ENCODE results near the gene PNMA1.

Gene PNMA1

DNA sequence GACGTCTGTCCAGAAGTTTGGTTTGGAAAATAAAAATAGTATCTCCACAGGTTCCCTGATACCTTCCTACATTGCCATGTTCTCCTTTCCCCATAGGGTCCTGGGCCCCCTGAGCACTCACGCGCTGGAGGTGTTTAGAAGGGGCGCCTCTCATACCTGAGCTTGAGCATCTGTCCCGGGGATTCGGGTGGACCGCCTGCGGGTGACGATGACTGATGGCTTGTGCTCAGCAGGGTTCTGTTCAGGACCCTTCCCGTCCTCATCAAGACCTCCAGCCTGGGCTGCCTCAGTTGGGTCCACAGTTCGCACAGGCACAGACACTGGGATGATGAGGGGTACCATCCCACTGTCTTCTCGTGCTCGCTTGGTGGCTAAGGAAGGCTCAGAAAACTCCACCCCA is 22.7 kb upstream of the PNMA1 start:
- no peak for DNase-seq

DNA sequence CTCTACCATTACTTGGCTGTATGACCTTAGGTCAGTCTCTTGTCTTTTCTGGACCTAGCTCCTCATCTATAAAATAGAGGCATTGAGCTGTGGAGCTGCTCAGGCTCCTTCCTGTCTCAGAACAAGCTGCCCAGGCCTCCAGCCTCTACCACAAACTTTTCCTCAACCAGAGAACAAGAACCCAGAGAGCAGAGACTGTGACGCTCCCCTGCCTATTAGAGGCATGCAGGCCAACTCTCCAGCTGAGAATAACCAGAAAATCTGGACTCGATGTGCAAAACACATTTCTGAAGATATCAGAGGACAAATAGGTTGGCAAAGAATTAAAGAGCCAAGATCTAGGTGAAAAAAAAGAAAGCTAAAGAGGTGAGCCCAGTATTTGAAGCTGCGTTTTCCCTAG is 17.8 kb upstream of the PNMA1 start:
- no peak for DNase-seq

DNA sequence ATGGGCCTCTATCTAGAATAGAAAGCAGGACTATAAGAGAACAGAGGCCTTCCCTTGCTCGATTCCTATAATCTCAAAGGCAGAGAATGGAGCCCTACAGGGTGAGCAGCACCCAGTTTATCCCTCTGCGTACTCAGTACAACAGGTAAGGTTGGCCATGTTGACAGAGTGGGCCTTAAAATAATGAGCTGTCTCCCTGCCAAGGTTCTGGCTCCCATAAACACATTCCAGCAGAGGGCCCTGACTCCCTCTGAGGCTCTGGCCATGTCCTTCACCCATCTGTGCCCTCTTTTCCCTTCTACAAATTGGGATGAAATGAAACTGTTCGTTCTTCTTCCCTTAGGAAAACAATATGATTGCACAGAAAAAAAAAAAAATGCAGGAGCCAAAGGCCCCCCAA is 16.9 kb upstream of the PNMA1 start:
- no peak for DNase-seq

DNA sequence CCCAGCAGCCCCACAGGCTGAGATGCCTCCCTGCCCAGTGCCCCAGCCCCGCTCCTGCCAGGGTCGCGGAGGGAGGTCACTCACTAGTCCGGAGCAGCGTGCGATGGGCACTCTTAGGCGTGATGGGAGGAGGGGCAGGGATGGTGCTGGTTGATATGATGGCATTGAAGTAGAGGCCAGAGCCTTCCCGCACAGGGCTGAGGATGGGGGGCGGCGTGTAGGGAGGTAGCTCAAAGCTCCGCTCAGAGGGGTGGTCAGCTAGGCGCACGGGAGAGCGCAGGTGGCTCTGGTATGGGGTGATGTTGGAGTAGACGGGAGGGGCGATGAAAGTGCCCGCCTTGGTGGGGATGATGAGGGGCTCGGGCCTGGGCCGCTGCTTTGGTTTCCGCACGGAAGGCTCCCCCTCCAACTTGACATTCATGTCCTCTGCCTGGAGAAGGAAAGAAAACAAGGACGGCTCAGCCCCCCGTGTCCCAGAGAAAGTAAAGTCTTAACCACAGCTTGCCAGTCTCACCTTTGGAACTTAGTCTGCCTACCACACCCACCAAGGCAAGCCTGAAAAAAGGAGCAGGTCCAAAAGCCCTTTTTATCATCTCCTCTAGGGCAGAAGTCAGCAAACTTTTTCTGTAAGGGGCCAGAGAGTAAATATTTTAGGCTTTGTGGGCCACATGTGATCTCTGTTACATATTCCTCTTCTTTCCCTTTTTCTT is 15.5 kb upstream of the PNMA1 start:
- DNase-seq: no peak

DNA sequence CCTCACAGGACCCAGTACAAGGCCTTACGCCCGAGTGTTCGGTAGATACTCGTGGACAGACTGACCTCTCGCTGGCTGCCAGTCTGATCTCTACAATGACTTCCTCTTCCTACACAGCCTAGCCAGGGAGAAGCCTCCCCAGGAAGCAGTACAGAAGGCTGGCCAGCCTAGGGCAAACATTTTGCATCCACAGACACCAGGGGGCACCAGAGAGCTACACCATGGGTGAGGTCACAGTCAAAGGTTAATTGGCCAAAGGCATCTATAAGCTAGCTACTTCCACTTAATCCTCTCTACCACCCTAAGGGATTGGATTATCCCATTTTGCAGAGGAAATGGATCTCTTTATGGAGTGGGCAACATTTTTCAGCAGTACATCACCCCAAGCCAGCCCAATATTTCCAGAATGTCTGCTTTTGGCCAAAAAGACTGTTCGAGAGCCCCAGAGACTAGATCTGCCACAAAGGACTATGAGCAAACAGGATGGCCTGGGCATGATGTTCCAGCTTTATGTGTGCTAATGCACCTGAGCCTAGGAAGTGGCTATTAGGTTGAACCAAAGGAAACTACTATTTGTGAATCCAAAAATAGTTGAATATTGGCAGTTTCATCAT is 14.6 kb upstream of the PNMA1 start:
- DNase-seq: peak; percentile 59

DNA sequence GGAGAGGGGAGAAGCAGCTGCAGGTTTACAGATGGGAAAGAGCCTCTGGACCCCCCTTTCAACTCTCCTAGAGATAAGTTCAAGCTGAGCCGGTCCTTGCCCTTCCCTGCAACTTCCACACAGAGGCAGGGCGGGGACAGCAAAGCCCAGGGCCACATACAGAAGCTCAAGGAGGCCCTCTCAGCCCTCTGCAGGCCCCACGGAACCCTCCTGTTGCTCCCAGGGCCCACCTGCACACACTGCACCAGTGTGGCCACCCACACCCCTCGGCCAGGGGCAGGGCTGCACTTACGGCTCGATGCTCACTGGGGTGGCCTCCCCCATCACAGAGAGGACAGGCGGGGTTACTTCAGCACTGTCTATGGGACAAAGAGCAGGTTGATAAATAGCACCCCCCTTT is 13.0 kb upstream of the PNMA1 start:
- DNase-seq: no peak

DNA sequence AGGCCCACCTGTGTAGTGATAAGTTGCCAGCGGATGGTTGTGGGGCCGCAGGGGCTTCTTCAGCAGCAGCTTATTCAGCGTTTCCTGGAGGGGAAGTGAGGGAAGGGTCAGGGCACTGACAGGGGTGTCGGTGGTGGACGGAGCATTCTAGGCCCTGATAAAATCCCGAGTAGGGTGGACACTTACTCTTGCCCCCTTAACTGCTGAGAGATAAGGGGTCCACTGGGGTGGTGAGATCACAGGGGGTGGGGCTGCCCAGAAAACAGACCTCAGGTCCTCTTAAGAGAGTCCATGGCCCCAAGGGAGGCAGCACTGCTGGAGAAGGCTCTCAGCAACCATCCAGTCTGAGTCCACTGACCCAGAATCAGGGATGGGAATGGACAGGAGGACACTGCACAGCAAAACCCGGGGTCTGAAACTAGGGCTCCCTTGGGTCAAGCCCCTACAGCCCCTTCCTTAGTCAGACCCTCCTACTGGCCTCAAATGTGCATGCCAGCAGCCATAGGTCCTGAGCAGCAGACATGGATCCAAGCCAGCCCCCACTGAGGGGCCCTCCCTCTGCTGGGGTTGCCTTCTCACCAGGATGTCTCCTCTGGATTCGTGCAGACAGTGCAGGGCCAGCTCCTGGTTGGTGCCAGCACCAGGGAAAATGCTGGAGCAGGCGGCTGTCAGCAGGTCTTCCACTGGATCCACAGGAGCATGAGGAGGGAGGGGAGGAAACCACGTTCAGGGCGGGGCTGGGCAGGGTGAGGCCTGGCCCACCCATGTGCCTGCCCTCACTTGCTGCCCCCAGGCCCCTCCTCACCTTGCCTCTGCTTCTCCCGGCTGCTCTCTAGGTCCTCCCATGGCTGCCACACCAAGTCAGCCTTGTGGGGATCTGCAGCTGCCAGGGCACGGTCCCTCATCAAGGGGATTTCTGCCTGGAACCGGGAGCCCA is 12.1 kb upstream of the PNMA1 start:
- no peak for DNase-seq

DNA sequence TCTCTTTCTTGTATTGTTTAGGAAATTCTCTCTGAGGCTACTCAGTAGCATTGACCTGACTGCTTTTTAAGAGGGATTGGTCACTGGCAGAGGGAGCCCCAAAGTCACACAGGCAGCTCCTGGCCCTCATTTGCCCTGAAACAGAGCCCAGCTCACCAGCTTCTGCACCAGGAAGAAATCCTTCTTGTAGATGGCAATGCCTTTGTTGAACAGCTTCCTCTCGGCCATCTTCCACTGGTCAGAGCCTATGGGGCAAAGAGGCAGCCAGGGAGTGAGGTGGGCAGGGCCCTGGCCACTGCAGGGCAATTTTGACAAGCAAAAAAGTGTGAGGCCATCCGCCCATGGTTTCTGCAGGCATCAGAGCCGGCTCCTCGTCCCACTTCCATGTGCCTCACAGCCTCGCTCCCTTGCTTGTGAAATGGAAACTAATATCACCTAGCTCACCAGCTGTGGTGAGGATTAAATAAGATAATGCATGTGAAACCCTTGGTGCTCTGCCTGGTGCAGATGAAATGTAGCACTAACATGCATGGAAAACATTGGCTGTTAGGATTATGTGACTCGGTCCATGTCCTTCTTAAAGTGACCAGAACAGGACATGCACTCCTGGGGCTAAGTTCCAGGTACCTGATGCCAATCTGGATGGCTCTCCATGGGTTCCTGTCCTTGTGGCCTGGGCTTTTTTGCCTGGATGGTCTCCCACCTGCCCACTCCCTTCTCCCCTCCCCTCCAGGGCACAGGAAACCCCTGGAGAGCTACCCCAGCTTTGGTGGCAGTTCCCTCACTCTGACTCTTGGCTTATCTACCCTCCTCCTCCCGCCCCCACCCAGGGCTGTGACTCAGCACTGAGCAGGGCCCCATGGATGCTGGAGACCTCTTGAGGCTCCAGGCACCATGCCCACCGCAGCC is 11.2 kb upstream of the PNMA1 start:
- no peak for DNase-seq

DNA sequence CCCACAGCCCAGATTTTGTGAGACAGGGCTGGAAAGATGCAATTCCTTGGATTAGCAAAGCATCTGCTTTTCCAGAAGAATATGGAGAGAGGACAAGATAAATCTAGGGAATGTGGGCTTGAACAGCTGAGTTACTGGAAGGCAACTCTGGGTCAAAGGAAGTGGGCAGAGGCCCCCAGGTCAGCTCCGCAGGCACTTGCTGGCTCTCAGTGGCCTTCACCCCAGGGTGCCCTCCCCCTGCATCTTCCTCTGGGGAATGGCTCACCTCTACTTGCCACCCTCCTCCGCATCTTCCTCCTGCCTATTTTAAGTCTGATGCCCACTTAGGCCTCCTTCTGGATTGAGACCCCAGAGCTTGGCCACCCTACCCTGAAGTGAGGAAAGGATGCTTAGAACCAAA is 10.5 kb upstream of the PNMA1 start:
- no peak for DNase-seq

DNA sequence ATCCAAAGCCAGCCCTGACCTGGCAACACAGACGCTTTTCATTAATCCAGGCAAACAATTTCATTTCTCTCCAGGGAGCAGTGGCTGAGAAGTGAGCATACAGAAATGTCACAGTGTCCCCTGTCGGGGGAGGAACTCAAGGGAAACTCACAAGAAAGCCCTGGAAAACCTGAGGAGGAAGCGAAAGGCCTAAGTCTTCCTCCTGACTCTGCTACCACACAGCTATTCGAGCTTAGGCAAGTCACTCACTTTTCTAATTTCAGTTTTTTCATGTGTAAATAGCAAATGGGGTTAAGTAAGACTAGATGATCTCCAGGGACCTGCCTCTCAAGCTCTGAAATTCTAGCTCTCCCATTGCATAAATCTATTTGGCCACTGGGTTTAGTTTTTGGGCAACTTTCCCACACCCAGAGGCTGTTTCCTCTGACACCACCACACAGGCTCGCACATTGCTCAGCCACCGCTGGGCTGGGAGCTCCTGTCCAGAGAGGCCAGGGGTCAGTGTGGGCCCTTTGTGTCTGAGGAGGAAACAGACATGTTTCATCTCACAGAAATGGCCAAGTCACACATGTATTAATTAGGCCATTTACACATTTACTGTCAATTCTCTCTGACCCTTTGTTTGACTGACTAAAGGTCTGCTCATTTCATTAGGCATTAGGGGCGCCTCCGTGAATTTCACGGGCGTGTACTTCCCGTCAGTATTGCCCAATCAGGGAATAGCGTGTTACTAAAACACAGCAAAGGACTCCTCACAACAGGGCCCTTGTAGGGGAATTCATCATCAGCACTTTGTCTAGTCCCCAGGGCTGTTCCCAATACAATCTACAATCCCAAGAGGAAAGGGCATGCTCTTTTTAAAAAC is 9.8 kb upstream of the PNMA1 start:
- no peak for DNase-seq

DNA sequence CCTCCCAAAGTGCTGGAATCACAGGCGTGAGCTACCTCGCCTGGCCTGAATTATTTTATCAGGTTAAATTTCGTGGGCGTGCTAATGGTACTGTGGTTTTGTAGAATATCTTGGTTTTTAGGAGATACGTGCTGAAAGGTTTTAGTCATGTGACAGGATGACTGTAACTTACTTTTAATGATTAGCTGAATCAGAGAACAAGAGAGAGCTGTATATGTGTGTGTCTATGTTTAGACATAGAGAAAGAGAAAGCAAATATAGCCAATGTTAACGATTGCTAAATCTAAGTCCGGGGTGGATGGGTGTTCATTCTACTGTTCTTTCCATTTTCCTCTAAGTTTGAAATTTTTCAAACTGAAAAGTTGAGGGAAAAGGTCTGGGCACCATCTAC is 9.2 kb upstream of the PNMA1 start:
- DNase-seq: no peak

DNA sequence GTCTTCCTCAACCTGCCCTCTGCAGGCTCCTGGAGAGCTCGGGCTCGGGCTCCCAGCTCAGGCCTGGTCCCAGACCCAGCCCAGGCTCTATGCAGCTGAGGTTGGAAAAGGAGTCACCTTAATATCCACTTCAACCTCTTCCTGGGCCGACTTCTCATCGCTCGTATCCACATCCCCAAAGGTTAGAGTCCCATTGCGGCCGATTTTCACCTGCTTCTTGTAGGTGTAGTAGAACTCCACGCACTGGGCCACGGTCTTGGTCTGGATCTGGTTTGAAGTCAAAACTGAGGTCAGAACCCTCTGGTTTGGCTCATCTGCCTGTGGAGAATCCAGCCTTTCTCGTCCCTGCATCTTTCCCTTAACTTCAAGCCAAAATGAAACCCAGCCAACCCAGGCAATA is 8.4 kb upstream of the PNMA1 start:
- no peak for DNase-seq

DNA sequence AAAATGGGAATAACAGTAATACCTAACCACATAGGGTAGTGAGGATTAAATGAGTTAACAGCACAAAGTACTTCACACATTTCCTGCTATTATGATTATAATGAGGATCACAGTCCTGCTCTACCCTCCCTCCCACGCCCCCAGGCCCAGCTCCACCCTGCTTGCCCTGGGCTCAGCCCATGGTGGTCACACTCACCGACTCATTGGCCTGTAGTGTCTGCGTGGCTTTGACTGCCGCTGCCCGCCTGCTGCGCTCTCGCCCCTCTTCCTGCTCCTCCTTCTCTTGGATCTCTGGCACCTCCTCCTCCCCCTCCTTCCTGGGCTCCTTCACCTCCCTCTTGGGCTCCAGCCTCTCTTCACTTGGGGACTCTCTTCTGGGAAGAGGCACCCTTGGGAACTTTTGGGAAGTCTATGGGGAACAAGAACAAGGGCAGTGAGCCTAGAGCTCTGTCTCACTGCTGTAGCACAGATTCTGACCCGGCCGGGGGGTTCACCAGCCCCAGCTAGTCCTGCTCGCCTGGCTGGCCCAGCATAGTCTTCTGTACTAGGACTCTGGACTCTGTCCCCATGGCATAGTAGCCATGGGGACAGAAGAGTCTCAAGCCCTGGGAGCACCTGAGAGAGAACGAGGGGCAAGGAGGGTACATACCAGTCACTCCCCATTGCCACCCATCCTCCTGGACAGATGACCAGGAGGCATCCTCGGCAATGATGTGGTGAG is 7.1 kb upstream of the PNMA1 start:
- DNase-seq: no peak

DNA sequence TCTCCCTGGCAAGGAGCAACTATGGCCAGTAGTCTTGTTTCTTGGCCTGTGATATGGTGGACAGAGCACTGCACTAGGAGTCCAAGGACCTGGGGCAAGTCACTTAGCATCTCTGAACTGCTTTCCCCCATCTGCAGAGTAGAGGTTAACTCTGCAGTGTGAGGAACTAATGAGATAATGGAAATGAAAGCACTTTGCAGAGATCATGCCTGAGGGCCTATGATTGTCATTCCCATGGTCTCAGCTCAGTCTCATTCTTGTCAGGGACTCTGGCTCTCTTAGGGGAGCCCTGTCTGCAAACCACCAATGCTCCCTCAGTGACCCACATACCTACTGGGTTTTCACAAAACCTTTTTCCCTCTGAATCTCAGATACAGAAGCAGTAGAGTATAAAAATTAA is 6.5 kb upstream of the PNMA1 start:
- no peak for DNase-seq

DNA sequence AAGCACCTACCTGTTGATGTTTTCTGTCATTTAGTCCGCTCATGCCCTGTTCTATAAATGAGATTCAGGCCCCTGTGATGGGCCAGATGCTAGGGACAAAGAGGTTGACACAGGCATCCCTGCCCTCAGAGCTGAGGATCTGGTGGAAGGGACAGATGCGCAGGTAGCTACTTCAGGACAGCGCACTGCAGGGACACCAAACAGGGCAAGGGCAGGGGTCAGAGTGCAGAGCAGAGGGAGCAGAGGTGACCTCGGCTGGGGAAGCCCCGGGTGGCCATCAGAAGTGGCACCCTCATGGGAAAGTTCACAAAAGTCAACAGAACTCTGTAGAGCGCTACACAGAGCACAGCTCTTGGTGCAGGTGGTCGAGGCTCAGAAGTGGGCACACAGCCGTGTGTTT is 5.6 kb upstream of the PNMA1 start:
- DNase-seq: no peak

DNA sequence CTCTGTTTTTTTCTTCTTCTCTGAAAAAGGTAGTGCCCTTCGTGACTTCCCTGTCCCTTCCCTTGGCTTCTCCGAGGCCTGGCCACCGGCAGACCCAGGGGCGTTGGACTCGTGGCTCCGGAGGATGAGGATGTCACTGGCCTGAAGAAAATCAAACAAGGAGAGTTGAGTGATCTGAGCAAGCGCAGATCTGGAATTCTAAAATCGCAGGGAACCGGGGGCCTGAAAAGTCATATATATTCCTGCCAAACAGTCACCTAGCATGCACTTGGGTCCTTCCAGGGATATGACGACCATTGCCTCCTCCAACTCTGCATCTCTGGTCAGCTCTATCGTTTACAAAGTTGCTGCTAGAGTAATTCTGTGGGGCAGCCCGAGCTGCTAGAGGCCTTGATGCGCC is 5.2 kb upstream of the PNMA1 start:
- DNase-seq: no peak

DNA sequence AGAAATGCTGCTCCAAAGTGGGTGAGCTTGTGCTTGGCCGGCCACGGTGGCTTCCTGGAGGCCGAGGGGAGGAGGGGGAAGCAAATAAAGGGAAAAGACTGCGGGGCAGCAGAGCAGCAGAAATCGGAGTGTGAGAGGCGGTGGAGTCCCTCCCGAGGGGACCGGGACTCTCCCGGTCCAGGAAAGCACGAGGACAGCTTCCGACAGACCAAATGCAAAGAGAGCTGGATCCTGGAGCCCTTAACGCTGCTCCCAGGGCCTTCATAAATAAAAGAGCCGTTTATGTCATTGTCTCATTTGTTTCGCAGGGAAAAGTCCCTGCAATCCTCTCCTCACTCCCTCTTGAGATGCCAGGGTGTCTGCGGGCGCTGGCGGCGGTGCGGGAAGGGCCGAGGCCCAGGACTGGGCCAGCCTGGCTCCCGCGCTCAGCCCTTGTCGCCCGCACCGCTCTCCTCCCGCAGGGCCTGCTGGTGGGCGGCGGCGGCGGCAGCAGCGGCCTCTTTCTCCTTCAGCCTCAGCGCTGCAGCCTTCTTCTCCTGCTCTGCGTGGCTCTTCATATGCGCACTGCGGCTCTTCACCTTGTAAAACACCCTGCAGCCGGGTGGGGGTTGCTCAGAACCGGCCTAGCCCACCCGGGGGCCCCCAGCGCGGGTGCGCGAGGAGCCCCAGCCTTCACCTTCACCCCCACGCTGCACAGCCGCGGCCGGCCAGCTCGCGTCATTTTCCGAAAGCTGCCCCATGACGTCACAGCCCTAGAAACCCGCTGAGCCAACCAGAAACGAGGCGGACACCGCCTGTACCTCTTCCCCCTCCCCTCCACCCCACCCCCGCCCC is 4.5 kb upstream of the PNMA1 start:
- DNase-seq: no peak

DNA sequence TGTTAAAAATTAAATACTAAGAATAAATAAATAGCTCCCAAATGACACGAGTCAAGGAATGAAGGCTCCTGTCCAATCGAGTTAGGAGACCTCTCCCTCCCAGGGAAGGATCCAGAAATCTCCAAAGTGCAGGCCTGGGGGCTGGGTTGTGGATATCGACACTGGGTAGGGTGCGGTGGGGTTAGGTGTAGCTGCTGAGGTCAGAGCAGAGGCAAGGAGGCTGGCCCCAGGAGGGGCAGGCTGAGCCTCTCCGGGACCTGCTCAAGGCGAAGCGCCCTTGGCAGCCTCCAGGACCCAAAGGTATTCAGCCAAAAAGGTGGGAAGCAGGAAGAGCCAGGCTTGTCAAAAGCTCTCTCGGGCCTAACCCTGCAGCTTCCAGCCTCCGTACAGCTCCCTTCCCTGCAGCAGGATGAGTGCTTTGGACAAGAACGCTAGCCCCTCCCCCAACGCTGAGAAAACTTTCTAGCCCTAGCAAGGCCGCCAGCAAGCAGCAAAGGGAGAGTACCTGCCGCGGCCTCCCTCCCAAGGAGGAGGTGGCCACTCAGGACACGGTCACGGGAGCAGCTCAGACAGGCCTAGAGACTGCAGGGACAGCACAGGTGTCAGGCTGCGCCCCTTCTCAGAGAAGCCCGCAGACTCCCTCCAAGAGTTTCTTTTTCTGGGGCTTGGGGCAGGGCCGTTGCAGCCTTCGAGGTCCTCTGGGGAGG is 3.7 kb upstream of the PNMA1 start:
- no peak for DNase-seq

DNA sequence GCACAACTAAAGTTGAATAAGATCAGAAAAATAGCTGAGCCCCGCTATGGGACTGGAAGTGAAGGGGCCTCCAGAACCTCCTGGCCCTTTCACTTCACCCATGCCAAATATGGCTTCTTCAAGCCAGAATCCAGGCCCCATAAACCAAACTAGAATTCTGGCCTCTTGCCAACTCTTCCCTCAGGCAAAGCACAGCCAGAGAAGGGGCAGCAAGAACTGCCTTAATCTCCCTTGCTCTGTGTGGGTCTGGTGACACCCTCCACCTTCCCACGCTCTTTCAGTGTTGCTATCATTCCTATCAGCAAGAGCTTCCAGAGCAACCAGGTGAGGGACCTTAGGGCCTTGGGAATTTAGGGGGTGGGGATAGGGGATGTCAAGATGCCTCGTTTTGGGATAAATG is 3.1 kb upstream of the PNMA1 start:
- DNase-seq: peak; percentile 27

DNA sequence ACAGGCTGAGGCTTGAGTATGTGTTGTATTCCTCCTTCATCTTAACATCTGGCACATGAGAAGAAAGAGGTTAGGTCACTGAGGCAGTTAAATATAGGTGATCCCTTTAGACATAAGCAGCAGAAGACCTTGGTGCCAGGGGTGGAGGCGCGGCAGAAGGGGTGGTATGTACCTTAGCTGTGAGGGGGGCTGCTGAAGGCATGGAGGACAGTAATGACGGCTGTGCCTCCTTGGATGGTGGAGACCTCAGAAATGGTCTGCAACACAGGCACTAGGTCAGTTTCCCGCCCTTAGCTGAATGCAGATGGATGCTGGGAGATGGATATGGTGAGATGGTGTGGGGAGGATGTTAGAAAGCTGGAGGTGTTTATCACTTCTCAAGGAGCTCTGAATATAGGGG is 1.5 kb upstream of the PNMA1 start:
- no peak for DNase-seq
